Stimulated activated CD8-positive, alpha-beta memory T cell treated with anti-CD3 and anti-CD28 coated beads, Interleukin-12 subunit alpha, Interleukin-12 subunit beta, amount 100 ng/mL, for 24 hours (primary cell): ENCODE data around the gene ZFAND4.
A peak's percentile ranks its signal among the peaks of the same experiment; 100 is the strongest.
"Not testable (repeated sequence)": the region's sequence is repeated elsewhere in the genome, so short reads cannot be mapped to it uniquely, and the experiment has no call there.

Experiments used
- DNase-seq: peaks from one replicate; pipeline ENCODE4 v3.0.0-alpha.2; 2020; ENCODE audit errors: extremely low read depth

The ZFAND4 gene

DNA sequence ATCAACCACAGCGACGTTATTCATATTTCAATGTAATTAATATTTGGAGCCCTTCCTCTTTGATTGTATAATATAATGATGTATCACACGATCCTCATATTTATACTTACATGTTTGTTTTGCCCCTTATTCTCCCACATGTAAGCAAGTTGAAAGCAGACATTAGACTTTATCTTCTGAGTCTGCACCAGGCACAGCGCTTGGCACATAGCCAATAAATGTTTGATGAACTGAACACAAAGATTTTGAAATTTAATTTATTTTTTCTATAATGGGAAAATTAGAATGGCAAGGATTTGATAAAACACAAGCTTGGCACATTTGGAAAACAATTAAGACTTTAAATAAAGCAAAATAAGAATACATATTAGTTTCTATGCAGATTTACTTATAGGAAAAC, 31.6 kb downstream of the ZFAND4 start:
- no peak for DNase-seq

GRCh38 chr10:45640049-45640448, 32.5 kb downstream of the ZFAND4 start:
- DNase-seq: no peak

DNA sequence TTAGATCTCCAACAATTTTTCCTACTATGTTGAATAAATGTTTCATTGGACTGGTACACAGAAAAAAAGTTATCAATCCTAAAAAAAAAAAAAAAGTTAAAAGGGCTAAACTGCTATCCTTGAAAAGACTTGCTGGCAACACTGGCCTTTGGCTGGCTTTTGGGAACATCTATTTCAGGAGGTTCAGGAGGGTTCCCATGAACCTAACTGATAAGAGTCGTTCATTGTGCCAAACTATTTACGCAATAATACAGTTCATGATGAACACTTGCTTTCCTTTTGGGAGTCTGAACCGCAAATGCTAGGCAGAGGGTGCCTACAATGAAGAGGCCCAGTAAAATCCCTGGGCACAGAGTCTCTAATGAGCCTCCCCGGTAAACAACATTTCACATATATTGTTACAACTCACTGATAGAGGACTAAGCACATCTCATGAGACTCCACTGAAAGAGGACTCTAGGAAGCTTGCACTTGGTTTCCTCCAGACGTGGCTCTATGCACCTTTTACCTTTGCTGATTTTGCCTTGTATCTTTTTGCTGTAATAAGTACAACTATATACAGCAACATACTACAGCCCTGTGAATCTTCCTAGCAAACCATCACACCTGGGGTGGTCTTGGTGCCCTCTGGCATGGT, 45.0 kb downstream of the ZFAND4 start:
- no peak for DNase-seq

GRCh38 chr10:45625879-45626278, 46.7 kb downstream of the ZFAND4 start:
- no peak for DNase-seq

DNA sequence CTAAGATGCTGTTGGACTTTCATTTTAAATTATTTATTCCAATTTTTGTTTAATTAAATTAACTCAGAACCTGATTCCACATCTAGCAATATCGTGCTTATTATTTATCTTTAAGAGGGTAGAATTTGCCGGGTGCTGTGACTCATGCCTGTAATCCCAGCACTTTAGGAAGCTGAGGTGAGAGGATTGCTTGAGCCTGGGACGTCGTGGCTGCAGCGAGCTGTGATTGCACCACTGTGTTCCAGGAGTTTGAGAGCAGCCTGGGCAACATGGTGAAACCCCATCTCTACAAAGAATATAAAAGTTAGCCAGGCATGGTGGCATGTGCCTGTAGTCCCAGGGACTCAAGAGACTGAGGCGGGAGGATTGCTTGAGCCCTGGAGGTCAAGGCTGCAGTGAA, 47.8 kb downstream of the ZFAND4 start:
- DNase-seq: no peak

DNA sequence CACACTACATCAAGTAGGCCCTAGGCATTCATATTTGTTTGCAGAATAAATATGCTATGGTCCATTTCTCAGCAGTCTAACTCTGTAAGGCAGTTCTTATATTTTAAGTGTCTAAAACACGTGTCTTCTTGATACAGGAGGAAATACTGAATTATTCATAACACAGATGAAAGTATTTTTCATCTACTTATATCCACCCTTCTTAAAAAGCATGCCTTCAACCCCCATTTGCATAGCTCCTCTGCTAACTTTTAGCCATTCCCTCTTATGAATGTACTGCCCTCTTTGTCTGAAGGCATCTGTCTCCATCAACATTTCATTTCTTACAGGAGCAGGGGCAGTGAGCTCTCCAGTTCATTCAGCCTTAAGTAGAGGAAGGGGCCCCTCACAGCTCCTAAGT, 57.7 kb downstream of the ZFAND4 start:
- no peak for DNase-seq

DNA sequence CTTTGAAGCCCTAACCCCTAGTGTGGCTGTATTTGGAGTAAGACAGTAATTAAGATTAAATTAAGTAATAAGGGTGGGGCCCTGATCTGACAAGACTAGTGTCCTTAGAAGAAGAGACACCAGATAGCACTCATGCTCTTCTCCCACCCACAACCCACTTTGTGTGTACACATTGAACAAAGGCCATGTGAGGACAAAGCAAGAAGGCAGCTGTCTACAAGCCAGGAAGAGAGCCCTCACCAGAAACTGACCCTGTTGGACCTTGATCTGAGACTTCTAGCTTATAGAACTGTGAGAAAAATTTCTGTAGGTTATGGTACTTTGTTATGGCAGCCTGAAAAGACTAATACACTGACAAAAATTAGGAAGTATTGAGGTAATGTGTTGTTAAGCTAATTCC, 59.8 kb downstream of the ZFAND4 start:
- DNase-seq: no peak

GRCh38 chr10:45608052-45608451, 64.5 kb downstream of the ZFAND4 start:
- DNase-seq: no peak

DNA sequence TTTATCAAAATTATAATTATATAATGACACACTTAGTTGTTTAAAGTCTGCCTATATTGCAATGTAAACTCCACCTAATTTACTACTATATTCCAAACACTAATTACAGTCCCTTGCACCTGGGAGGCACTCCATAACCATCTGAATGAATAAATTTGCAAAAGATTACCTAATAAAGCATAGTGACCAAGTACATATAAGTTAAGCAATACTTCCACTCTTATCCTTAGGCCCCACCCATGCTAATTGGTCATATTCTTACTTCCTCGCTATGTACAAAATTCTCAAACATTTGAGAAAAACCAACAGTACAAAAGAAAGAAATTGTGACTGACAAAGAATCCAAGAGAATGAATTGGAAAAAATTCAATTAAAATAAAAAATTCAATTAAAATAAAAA, 65.3 kb downstream of the ZFAND4 start:
- no peak for DNase-seq

GRCh38 chr10:45602836-45603235, 69.7 kb downstream of the ZFAND4 start:
- no peak for DNase-seq

DNA sequence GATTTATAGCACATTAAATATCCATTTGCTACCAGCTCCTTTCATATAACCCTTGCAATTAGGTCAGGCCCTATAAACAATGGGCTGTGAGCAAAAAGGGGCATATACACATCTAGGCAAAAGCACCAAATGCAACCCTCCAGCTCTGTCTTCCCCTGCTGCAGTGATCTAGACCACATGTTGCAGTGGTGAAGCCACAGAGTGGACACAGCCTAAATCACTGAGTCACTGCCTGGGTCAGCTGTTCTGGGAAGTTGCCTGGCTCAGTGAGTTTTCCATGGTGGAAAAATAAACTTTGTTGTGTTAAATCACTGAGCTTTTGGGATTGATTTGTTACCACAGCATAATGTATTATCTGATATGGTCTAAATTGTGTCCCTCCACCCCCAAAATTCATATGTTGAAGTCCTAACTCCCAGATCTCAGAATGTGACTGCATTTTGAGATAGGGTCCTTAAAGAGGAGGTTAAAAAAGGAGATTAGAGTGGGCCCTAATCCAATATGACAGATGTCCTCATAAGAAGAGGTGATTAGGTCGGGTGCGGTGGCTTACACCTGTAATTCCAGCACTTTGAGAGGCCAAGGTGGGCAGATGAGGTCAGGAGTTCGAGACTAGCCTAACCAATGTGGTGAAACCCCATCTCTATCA, 70.4 kb downstream of the ZFAND4 start:
- DNase-seq: no peak

- DNase-seq: not testable (repeated sequence)
Measured at GRCh38 chr10:45601254-45601930, 71.2 kb downstream of the ZFAND4 start.

DNA sequence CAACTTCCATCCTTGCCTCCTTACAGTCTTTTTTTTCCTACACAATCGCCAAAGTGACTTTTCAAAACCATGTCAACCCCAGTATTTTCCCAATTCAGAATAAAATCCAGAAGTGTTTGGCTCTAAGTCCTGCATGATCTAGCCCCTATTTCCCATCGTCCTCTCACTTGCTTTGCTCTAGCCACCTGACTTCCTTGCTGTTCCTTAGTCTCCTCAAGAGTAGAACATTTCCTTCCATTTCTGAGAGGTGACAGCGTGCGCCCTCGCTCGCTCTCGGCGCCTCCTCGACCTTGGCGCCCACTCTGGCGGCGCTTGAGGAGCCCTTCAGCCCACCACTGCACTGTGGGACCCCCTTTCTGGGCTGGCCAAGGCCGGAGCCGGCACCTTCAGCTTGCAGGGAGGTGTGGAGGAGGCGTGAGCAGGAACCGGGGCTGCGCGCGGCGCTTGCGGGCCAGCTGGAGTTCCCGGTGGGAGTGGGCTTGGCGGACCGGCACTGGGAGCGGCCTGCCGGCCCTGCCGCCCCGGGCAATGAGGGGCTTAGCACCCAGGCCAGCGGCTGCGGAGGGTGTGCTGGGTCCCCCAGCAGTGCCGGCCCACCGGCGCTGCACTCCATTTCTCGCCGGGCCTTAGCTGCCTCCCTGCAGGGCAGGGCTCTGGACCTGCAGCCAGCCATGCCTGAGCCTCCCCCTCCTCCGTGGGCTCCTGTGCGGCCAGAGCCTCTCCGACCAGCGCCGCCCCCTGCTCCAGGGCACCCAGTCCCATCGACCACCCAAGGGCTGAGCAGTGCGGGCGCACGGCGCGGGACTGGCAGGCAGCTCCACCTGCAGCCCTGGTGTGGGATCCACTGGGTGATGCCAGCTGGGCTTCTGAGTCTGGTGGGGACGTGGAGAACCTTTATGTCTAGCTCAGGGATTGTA, 72.0 kb downstream of the ZFAND4 start:
- DNase-seq: not testable (repeated sequence)

DNA sequence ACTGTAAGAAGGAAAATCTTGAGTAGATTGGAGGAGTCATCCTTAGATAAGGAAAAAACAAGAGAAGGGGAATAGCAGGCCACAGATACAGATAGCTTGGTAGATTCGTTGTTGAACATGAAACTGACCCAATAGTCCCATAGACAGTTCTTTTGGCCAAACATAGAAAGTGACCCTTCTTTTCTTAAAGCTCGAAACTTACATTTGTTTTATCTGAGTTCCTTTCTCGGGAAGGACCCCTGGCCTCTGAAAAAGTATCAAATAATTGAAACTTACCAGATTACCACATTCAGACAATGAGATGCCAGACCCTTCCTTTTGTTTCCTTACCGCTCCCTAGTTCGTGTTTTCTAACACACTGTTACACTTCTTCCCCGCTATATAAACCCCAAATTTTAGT, 72.9 kb downstream of the ZFAND4 start:
- no peak for DNase-seq

DNA sequence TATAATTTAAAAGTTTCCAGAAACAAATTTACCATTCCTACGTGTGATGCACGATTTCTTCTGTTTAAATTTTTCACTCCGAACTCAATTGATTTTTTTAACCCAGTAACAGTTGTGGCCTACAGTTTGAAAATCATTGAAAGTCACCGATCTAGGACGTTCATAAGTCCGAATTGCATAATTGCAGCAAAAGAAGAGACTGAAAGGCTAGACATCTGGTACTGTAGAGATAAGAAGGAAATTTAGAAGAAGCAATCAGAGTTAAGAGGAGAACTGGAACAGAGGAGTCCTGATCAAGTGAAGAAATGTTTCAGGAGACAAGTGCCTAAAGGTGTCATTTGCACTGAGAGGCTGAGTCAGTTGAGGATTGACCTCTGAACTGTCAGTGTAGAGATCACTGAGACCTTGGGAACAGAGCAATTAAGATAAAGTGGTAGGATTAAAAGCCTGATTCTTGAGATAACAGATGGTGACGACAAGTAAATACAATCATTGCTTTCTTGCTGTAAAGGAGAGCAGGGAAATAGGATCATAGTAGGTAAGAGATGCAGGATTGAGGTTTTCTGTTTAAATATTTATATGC, 73.5 kb downstream of the ZFAND4 start:
- DNase-seq: no peak

DNA sequence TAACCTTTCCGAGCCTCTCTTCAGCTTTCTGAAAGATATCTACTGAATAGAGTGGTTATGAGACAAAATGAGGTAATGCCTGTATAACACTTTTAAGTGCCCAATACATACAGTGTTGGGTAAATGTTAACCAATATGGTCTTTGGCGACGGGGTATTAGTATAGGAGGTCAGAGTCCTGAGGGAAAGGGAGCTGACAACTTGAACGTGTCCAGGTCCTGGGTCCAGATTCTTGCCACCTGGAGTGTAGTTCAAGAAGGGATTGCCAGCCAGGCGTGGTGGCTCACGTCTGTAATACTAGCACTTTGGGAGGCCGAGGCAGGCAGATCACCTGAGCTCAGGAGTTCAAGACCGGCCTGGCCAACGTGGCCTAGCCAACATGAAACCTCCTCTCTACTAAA, 76.0 kb downstream of the ZFAND4 start:
- no peak for DNase-seq

- DNase-seq: peak; percentile 74
Measured at GRCh38 chr10:45594276-45595157, 78.1 kb downstream of the ZFAND4 start.

GRCh38 chr10:45593938-45594275, 78.7 kb downstream of the ZFAND4 start:
- DNase-seq: no peak

- DNase-seq: no peak
Measured at GRCh38 chr10:45592926-45593325, 79.6 kb downstream of the ZFAND4 start.

- no peak for DNase-seq
Measured at GRCh38 chr10:45592432-45592831, 80.1 kb downstream of the ZFAND4 start.

- no peak for DNase-seq
Measured at GRCh38 chr10:45591280-45591679, 81.3 kb downstream of the ZFAND4 start.
